GM18868 (cell line): Measurements from ENCODE around the gene USP54.
"Not testable (repeated sequence)": the region's sequence is repeated elsewhere in the genome, so short reads cannot be mapped to it uniquely, and the experiment has no call there.

Experiments
- ATAC-seq: cut with Tn5 transposase; IDR thresholded peaks from one replicate; pipeline ENCODE4 v1.9.1; 2021; ENCODE audit warnings: mild to moderate bottlenecking, moderate library complexity; ENCODE audit not compliant: unreplicated experiment

Gene USP54, protein sequence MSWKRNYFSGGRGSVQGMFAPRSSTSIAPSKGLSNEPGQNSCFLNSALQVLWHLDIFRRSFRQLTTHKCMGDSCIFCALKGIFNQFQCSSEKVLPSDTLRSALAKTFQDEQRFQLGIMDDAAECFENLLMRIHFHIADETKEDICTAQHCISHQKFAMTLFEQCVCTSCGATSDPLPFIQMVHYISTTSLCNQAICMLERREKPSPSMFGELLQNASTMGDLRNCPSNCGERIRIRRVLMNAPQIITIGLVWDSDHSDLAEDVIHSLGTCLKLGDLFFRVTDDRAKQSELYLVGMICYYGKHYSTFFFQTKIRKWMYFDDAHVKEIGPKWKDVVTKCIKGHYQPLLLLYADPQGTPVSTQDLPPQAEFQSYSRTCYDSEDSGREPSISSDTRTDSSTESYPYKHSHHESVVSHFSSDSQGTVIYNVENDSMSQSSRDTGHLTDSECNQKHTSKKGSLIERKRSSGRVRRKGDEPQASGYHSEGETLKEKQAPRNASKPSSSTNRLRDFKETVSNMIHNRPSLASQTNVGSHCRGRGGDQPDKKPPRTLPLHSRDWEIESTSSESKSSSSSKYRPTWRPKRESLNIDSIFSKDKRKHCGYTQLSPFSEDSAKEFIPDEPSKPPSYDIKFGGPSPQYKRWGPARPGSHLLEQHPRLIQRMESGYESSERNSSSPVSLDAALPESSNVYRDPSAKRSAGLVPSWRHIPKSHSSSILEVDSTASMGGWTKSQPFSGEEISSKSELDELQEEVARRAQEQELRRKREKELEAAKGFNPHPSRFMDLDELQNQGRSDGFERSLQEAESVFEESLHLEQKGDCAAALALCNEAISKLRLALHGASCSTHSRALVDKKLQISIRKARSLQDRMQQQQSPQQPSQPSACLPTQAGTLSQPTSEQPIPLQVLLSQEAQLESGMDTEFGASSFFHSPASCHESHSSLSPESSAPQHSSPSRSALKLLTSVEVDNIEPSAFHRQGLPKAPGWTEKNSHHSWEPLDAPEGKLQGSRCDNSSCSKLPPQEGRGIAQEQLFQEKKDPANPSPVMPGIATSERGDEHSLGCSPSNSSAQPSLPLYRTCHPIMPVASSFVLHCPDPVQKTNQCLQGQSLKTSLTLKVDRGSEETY (N-terminal part only)

DNA sequence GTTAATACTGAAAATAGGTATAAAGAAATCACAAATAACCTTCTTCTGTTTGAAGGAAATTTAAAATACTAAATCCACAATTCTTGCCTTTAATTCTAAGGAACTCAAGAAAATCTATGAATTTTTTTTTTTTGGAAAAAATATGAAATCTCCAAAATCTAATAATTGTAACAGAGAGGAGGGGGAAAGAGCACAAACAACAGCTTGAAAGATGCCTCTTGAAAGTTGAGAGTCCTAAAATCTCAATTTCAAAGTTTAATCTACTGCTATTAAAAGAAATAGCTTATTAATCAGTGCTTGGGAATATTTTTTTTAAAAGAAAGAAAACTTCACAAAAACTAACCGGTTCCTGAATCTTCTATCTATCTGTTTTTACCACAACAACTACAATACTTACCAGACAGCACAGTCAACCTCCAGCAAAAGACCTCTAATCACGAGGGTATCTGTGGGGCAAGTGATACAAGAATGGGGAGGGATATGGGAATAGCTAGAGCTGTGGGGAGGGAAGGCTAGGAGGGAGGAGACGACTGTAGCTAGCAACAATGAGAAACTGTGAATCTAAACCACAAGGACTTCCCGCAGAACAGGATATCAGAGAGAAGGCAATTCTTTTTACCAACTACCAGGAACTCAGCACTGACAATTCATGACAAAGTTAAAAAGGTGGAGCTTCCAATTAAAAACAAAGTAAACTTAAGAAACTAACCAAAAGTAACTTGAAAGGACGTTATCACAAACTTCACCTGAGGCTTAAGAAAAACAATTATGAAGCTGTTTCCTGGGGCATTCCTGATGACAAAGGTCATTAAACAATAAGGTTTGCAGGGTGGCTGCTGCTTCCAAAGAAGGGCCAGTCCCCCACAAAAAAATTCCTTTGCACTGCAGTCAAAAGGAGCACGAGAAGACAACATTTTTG, at the start of gene USP54:
TSS of gene USP54 (minus strand) at position 462 of the 919 bp plus-strand sequence. CDS start 15,684 bp downstream, outside the sequence.
- ATAC-seq: no peak

DNA sequence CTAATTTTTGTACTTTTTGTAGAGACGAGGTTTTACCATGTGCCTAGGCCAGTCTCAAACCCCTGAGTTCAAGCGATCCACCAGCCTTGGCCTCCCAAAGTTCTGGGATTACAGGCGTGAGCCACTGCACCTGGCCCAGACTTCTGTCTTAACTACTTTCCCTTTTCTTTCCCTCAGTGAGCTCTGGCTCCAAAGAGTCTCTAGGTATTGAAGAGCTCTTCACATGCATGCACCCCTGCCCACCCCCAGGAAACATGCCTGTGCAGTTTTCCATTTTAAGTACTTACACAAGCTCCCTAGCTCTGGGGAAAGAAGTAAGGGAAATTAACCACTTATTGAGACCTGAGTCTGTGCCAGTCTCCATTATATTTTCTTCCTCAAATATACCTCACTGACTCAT, 48.1 kb upstream of the USP54 start:
- no peak for ATAC-seq

DNA sequence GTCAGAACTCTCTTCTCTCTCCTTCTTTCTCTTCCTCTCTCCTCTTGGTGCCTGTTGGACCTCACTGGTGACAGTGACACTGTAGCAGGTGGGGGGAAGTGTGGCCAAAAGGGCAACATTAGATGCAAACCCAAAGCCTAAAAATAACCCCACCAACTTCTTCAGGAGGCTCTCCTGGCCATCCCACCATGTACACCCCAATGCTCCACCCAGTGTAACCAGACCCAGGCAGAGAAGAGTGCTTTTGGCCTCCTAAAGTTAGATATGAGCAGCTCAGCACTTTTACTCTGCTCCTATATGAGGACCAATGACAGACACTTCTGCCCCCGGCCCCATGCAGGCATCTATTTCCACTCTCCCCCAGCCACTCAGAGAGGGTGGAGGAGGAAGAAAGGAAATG, 44.6 kb upstream of the USP54 start:
- no peak for ATAC-seq

DNA sequence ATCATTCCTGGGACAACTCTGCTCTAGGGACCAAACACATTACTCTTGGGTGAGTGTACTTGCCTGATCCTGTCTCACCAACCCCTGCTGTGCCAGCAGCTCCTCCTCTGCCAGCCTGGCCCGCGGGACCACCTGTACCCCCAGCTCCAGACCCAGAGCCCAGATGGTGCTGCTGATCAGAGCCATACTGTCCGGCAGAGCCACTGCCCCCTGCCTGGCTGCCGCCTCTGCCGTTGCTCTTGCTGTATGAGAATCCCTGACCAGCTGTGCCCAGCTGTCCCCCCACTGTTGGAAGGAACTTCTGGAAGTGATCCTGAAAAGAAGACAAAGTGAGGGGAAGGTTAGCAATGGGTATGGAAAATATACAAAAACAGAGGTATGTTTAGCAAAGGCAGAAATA, 43.3 kb upstream of the USP54 start:
- no peak for ATAC-seq

DNA sequence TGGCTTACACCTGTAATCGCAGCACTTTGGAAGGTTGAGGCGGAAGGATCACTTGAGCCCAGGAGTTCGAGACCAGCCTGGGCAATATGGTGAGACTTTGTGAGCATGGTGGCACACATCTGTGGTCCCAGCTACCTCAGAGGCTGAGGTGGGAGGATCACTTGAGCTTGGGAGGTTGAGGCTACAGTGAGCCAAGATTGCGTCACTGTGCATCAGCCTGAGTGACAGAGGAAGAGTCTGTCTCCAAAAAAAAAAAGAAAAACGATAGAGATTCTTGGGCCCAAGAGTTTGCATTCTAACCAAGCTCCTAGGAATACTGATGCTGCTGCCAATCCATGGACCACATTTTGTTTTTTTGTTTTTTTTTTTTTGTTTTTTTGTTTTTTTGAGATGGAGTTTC, 38.0 kb upstream of the USP54 start:
- no peak for ATAC-seq

DNA sequence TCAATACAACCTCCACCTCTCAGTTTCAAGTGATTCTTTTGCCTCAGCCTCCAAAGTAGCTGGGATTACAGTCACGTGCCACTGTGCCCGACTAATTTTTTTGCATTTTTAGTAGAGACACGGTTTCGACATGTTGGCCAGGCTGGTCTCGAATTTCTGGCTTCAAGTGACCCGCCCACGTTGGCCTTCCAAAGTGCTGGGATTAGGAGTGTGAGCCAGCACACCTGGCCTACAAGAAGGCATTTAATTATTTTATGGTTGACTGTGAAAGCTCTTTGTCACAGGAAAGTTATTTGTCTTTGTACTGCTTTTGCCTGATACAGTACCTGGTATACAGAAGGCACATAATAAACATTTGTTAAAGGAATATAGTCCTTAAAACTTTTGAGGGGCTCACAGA, 37.3 kb upstream of the USP54 start:
- no peak for ATAC-seq

DNA sequence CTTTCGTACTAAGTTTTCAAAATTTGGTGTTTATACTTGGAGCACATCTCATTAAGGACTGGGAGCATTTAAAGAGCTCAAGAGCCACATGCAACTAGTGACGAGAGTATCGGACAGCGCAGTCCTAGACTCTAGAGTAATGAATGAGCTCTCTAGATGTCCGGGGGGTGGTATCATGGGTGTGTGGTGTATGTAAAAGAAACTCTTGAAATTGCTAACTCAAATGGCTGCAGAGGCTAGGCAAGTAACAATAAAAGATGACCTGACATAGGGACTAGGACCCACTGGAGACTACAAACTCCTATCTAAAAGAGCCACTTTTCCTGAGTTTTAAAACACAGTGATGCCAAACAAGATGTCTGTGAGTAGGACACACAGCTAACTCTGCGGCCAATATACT, 36.2 kb upstream of the USP54 start:
- no peak for ATAC-seq

DNA sequence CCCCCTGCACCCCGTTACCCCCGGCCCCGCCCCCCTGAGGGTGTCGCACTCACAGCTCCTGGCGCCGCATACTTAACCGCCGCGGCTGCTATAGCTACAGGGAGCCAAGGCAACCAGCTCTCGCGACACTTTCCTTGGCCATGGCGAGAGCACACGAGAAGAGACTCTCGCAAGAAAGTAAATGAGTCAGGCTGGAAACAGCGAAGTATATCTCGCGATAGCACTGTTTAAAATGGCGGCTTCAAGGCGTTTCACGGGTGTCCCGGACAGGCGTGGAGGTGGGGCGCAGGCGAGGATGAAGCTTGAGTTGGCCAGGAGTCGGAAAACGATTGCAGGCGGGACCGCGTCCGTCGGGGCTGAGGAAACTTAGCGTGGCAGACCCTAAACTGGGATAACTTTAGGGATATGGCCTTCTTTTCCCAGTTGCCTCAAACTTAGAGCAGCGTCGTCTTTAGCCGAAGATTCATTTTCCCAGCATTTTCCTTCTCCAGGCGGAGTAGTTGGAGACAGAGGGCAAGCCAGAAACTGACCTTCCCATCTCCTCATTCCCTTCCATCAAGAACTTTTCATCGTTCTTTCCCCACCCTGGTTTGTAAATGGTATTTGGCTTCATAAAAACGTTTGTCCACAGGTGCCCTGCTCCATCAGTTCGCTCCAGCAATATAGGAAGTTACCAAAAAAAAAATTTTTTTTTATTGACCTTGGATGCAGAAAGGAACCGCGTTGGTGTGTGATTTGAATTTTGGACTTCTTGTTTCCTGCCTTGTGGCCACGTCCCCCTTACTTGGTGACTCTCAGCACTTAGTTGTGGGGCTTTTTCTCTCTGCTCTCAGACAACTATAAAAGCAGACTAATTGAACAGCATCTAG, 35.0 kb upstream of the USP54 start:
- peak; percentile 98 for ATAC-seq

DNA sequence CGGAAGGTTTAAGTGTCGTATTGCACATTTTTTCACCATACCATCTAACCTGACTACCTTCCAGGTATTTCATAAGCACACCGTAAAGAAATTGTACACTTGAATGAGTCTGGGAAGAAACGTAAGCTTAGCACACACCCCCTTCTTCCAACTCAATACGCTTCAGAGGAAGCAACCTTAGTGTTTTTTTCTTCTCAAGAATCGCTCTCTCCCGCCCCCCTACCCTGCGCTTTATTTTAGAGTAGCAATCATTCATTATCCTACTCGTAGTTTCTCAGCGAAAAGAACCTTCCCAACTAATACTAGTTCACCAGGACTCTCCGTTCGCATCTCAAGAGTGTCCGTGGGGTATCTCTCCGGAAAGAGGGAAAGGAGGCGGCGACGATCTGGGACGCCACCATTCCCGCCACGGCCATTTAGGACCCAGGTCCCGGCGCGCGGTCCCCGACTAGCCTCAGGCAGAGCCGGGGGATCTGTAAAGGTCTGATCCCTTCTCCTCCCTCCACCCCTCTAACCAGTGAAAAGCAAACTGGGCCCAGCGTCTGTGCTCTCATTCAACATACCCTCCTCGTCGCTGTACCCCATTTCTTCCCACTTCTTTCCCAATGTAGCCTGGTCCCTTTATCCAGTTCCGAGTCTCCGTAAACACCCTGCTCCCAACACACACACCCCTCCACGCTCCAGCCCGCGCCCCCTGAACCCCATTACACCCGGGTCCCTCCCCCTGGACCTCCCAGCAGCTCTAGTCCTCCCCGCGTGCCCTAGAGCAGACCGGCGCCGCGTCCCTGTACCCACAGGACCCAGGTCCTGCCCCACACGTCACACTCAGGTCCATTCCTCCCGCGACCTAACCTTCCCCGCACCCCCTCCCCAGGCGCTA, 34.1 kb upstream of the USP54 start:
- ATAC-seq: peak; percentile 29

DNA sequence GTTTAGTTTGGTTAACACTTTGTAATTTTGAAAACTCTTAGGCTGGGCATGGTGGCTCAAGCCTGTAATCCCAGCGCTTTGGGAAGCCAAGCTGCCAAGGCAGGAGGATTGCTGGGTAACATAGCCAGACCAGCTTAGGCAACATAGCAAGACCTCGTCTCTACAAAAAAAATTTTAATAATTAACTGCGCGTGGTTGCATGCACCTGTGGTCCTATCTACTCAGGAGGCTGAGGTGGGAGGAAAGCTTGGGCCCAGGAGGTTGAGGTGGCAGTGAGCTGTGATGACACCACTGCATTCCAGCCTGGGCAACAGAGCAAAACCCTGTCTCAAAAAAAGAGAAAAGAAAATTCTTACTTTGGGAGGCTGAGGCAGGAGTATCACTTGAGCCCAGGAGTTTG, 31.9 kb upstream of the USP54 start:
- ATAC-seq: no peak

DNA sequence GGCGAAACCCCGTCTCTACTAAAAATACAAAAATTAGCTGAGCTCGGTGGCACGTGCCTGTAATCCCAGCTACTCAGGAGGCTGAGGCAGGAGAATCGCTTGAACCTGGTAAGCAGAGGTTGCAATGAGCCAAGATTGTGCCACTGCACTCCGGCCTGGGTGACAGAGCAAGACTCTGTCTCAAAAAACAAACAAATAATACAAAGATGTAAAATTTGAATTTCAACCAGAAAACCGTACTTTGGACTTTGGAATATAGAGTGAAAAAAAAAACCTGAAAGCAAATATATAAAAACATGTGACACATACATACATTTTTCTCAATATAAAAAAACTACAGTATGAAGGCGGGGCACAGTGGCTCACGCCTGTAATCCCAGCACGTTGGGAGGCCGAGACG, 29.8 kb upstream of the USP54 start:
- ATAC-seq: not testable (repeated sequence)

DNA sequence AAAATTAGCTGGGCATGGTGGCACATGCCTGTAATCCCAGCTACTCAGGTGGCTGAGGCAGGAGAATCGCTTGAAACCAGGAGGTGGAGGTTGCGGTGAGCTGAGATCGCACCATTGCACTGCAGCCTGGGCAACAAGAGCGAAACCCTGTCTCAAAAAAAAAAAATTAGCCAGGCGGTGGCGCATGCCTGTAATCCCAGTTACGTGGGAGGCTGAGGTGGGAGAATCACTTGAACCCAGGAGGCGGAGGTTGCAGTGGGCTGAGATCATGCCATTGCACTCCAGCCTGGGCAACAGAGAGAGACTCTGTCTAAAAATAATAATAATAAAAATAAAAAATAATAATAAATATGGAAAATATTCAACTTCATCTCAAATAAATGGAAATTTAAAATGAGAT, 26.0 kb upstream of the USP54 start:
- ATAC-seq: not testable (repeated sequence)

DNA sequence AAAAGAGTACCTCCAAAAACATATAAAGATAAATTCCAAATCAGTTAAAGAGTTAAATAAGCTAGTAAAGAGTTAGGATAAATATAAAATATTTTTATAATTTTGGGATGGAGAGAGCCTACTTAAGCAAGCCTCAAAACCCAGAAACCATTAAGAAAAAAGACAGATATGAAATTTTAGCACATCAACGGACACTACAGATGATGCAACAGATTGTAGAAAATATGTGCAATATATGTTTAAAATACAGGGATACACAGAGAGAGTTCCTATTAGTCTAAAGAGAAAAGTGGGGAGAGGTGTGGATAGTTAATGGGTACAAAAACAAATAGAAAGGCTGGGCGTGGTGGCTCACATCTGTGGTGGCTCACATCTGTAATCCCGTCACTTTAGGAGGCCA, 23.6 kb upstream of the USP54 start:
- no peak for ATAC-seq

DNA sequence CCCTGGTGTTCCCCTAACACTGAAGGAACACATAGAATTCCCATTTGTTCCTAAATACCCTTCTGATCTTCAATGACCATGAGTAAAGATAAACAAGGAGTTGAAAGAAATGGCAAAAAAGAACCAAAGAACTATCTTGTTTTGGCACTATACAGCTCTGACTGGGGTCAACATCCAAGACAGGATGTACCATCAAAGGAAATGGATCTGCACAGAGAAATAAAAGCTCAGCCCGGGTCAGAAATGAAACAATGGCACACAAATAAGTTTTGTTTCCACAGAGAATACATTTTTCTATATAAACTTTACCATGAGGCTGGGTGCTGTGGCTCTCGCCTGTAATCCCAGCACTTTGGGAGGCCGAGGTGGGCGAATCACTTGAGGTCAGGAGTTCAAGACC, 18.0 kb upstream of the USP54 start:
- ATAC-seq: no peak

DNA sequence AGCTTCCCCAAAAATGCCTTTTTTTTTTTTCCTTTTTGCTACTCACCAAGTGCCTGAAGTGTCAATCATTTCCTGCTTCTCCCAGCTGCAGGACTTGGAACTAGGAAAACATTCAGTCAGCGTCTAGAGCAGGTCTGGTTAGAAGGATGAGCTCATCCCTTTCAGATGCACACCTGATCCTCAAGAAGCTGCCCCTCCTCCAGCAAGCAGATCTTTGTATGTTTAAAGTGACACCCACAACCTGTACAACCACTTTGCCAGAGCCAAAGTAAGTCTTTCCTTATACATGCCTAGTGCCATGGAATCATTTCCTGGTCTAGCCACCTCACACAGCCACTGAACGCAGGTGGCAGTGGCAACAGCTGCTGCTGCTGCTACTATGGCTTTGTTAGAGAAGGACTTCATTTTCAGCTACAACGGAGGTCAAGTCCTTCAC, 10.4 kb upstream of the USP54 start:
- no peak for ATAC-seq

DNA sequence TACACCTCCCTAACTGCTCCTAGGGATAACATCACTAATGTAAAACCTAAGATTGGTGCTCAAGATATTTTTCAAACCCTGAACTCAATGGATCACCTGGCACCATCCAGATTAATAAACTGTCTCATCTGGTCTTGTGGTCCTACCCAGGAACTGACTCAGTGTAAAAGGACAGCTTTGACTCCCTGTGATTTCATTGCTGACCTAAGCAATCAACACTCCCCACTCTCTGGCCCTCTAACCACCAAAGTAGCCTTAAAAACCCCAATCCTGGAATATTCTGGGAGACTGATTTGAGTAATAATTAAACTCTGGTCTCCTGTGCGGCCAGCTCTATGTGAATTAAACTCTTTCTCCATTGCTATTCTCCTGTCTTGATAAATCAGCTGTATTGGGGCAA, 6.2 kb upstream of the USP54 start:
- ATAC-seq: no peak

DNA sequence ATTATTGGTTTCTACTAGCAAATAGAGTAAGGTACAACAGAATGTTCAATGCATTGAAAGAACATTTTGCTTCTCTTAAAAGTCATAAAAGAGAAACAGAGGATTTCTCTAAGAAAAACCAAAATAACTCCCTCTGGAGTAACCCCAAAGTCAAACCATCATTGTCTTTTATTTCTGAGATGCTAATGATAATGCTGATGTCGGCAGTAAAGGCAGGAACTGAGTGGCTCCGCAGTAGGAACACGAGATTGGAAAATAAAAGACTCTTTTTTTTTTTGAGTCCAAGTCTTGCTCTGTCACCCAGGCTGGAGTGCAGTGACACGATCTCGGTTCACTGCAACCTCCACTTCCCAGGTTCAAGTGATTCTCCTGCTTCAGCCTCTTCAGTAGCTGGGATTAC, 2.7 kb upstream of the USP54 start:
- no peak for ATAC-seq

DNA sequence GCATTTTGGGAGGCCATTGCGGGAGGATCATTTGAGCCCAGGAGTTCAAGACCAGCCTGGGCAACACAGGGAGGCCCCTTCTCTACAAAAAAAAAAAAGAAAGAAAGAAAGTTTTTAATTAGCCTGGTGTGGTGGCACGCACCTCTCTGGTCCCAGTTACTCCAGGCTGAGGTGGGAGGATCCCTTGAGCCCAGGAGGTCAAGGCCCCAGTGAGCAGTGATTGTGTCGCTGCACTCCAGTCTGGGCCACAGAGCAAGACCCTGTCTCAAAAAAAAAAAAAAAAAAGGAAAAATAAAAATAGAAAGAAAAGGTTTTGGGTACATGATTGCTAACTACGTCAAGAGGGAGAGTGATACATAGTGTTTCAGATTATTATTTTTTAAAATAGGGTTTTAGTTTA, 2.0 kb upstream of the USP54 start:
- ATAC-seq: no peak
